ENCODE data around the gene CD200.

CD200 gene

GRCh38 chr3:112307557-112307956, 25.4 kb upstream of the CD200 start:
- no peaks in the 10 kb centered on the region for H3K36me3 ChIP-seq

GRCh38 chr3:112308151-112308911, 24.6 kb upstream of the CD200 start:
- H3K9me3 ChIP-seq (ENCODE audit: severe bottlenecking), result no peaks in the 10 kb centered on the region
- no peak overlapping the region for H3K4me3 ChIP-seq (ENCODE audit: low read depth, low read length)
- TF ChIP-seq, protein P1, sequence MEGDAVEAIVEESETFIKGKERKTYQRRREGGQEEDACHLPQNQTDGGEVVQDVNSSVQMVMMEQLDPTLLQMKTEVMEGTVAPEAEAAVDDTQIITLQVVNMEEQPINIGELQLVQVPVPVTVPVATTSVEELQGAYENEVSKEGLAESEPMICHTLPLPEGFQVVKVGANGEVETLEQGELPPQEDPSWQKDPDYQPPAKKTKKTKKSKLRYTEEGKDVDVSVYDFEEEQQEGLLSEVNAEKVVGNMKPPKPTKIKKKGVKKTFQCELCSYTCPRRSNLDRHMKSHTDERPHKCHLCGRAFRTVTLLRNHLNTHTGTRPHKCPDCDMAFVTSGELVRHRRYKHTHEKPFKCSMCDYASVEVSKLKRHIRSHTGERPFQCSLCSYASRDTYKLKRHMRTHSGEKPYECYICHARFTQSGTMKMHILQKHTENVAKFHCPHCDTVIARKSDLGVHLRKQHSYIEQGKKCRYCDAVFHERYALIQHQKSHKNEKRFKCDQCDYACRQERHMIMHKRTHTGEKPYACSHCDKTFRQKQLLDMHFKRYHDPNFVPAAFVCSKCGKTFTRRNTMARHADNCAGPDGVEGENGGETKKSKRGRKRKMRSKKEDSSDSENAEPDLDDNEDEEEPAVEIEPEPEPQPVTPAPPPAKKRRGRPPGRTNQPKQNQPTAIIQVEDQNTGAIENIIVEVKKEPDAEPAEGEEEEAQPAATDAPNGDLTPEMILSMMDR (IDR thresholded peaks at IDR 0.05; ENCODE audit: low read depth, low read length), result no peak
- H3K27ac ChIP-seq, result no peak overlapping the region
- peak; percentile 30 for DNase-seq
- no peaks in the 10 kb centered on the region for H3K27me3 ChIP-seq (ENCODE audit: insufficient read depth, low read depth, severe bottlenecking)
- H3K36me3 ChIP-seq, result no peaks in the 10 kb centered on the region

More at GRCh38 chr3:112307557-112307956, 25.4 kb upstream of the CD200 start:
- H3K4me3 ChIP-seq (ENCODE audit: low read depth, low read length), result no peak overlapping the region
- TF ChIP-seq, protein P1 (IDR thresholded peaks at IDR 0.05; ENCODE audit: low read depth, low read length), result no peak
- H3K9me3 ChIP-seq (ENCODE audit: severe bottlenecking), result no peaks in the 10 kb centered on the region
- no peak for DNase-seq
- no peaks in the 10 kb centered on the region for H3K27me3 ChIP-seq (ENCODE audit: insufficient read depth, low read depth, severe bottlenecking)
- H3K27ac ChIP-seq, result no peak overlapping the region

DNA sequence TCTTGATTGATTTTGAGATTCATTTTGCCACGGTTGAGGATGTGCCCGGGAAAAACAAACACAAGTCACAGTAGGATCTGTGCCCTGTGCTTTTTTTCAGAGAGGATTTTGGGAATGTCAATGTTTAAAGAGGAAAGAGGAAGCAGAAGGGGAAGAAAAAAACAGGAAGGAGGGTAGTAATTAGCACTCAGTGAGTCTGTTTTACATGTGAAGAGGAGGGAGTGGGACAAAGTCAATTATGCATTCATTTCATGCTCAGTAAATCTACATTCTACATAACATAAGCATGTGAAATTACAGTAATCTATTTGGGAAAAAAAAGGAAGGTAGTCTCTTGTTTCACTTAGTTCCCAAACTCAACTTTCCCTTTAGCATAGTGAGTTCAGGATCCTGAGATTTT, 18.3 kb upstream of the CD200 start:
- TF ChIP-seq, protein P1 (IDR thresholded peaks at IDR 0.05; ENCODE audit: low read depth, low read length), result no peak
- no peaks in the 10 kb centered on the region for H3K36me3 ChIP-seq
- no peaks in the 10 kb centered on the region for H3K27me3 ChIP-seq (ENCODE audit: insufficient read depth, low read depth, severe bottlenecking)
- H3K9me3 ChIP-seq (ENCODE audit: severe bottlenecking), result peaks cover 3% of the 10 kb centered on the region
- DNase-seq, result no peak
- no peak overlapping the region for H3K27ac ChIP-seq
- H3K4me3 ChIP-seq (ENCODE audit: low read depth, low read length), result no peak overlapping the region

DNA sequence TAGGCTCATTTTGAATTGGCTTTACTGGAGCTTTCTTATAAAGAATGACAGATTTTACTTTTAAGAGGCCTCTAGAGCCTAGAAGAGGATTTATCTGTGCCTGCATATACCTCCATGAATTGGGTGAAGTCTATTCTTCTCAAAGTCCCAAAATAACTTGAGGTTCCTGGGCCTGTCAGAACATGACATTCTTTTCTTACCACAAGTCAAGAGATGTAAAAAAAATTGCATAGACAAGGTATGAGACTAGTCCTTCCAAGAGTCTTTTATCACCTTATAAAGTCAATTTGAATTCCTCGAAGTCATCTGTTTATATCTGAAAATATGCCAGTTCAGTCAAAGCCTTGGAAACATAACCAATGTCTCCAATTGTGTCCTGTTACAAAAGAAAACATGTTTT, 17.2 kb upstream of the CD200 start:
- TF ChIP-seq, protein P1 (IDR thresholded peaks at IDR 0.05; ENCODE audit: low read depth, low read length), result no peak
- no peak overlapping the region for H3K27ac ChIP-seq
- H3K36me3 ChIP-seq, result no peaks in the 10 kb centered on the region
- no peak overlapping the region for H3K4me3 ChIP-seq (ENCODE audit: low read depth, low read length)
- no peak for DNase-seq
- H3K27me3 ChIP-seq (ENCODE audit: insufficient read depth, low read depth, severe bottlenecking), result peaks cover 4% of the 10 kb centered on the region
- peaks cover 3% of the 10 kb centered on the region for H3K9me3 ChIP-seq (ENCODE audit: severe bottlenecking)

- DNase-seq, result no peak
- TF ChIP-seq, protein P1 (IDR thresholded peaks at IDR 0.05; ENCODE audit: low read depth, low read length), result no peak
- Histone ChIP-seq H3K27ac (no peak overlapping the region), H3K4me3 (ENCODE audit: low read depth, low read length) (no peak overlapping the region), H3K36me3 (no peaks in the 10 kb centered on the region), H3K9me3 (ENCODE audit: severe bottlenecking) (peaks cover 3% of the 10 kb centered on the region), H3K27me3 (ENCODE audit: insufficient read depth, low read depth, severe bottlenecking) (peaks cover 7% of the 10 kb centered on the region)
These were observed 13.3 kb upstream of the CD200 start for GRCh38 chr3:112319516-112320276.

All from WERI-Rb-1 (cell line).